HepG2 (cell line): Measurements from ENCODE around the gene ZDHHC7. TPM values are rescaled to one million over a fixed set of nuclear protein-coding genes. Genes with fewer than 3 reads are reported as not detected.

Source experiments
- CREBL2 ChIP-seq: sonication (generic); formaldehyde crosslinking; IDR thresholded peaks from 2 replicates; pipeline ENCODE4 v1.8.1; 2023; ENCODE audit warnings: missing genetic modification reagents, mild to moderate bottlenecking, borderline replicate concordance
- EZH2 ChIP-seq: conservative IDR thresholded peaks from 2 replicates; pipeline ENCODE4 v1.6.1; 2012; ENCODE audit warnings: mild to moderate bottlenecking, low read depth, low read length, moderate library complexity
- GMEB2 ChIP-seq: IDR thresholded peaks from 2 replicates; pipeline ENCODE4 v1.6.1; 2016; ENCODE audit warnings: missing biosample characterization, missing genetic modification reagents, low read depth
- MIXL1 ChIP-seq: IDR thresholded peaks from 2 replicates; pipeline ENCODE4 v1.6.1; 2016
- MNT ChIP-seq: fragments of 450-650 bp; IDR thresholded peaks from 2 replicates; pipeline ENCODE4 v1.6.1; 2016
- NCOA1 ChIP-seq: sonication (generic); formaldehyde crosslinking; IDR thresholded peaks from 2 replicates; pipeline ENCODE4 v1.9.0; 2021; ENCODE audit warnings: missing genetic modification reagents
- NFIB ChIP-seq: sonication (generic); formaldehyde crosslinking; IDR thresholded peaks from 2 replicates; pipeline ENCODE4 v1.9.0; 2021; ENCODE audit warnings: missing genetic modification reagents, mild to moderate bottlenecking, borderline replicate concordance
- NR2C2 ChIP-seq: sonication (generic); formaldehyde crosslinking; IDR thresholded peaks from 2 replicates; pipeline ENCODE4 v1.4.0; 2020; ENCODE audit warnings: missing genetic modification reagents, mild to moderate bottlenecking, moderate library complexity, borderline replicate concordance
- POLR2A ChIP-seq, 2 experiments: IDR thresholded peaks; 2 replicates each; pipeline ENCODE4 v1.6.1; 2011; ENCODE audit warnings: low read depth in 2 of 2, low read length in 2 of 2, mild to moderate bottlenecking in 1 of 2, moderate library complexity in 1 of 2; ENCODE audit not compliant: insufficient read depth in 1 of 2
- REL ChIP-seq: sonication (generic); formaldehyde crosslinking; conservative IDR thresholded peaks from 2 replicates; pipeline ENCODE4 v1.8.0; 2022; ENCODE audit warnings: mild to moderate bottlenecking, missing genetic modification reagents, moderate library complexity
- SALL1 ChIP-seq: sonication (generic); formaldehyde crosslinking; IDR thresholded peaks from 2 replicates; pipeline ENCODE4 v1.8.0; 2022; ENCODE audit warnings: mild to moderate bottlenecking, missing genetic modification reagents
- SMAD1 ChIP-seq: sonication (generic); formaldehyde crosslinking; IDR thresholded peaks from 2 replicates; pipeline ENCODE4 v1.4.0; 2020; ENCODE audit warnings: missing genetic modification reagents, low read depth, mild to moderate bottlenecking, borderline replicate concordance
- TBX2 ChIP-seq: sonication (generic); formaldehyde crosslinking; IDR thresholded peaks from 2 replicates; pipeline ENCODE4 v1.5.0; 2020; ENCODE audit warnings: missing genetic modification reagents, mild to moderate bottlenecking, borderline replicate concordance
- ZBTB26 ChIP-seq: IDR thresholded peaks from 2 replicates; pipeline ENCODE4 v1.6.1; 2016; ENCODE audit warnings: missing compliant biosample characterization, missing genetic modification reagents, borderline replicate concordance
- ZEB1 ChIP-seq: IDR thresholded peaks from 2 replicates; pipeline ENCODE4 v1.6.1; 2012; ENCODE audit warnings: mild to moderate bottlenecking, low read depth, inconsistent platforms; ENCODE audit not compliant: insufficient replicate concordance
- ZNF17 ChIP-seq: sonication (generic); formaldehyde crosslinking; IDR thresholded peaks from 2 replicates; pipeline ENCODE4 v1.5.0; 2020; ENCODE audit warnings: mild to moderate bottlenecking, missing genetic modification reagents
- ZNF280D ChIP-seq: sonication (generic); formaldehyde crosslinking; IDR thresholded peaks from 2 replicates; pipeline ENCODE4 v1.5.1; 2020; ENCODE audit warnings: mild to moderate bottlenecking, missing genetic modification reagents
- ZNF281 ChIP-seq: sonication (generic); formaldehyde crosslinking; IDR thresholded peaks from 2 replicates; pipeline ENCODE4 v1.4.0; 2020; ENCODE audit warnings: missing genetic modification reagents, borderline replicate concordance
- polyA plus RNA-seq, 8 experiments: library from polyadenylated mRNA; depleted of rRNA in 3 of 8; stranded (reverse) in 7 of 8; unstranded in 1 of 8; fragments of >200 nt; fragmentation: Illumina TruSeq in 4 of 8; extraction: Trizol in 4 of 8; gene quantifications; 2 replicates each; pipeline versions ENCODE4 v1.2.1 to v1.2.3, GENCODE V29; 2011 to 2016; ENCODE audit warnings: low read depth in 4 of 8, missing spikeins in 1 of 8, mixed read lengths in 1 of 8; ENCODE audit not compliant: insufficient read depth in 1 of 8
- total RNA-seq, 5 experiments: library from RNA; depleted of rRNA; stranded (reverse); fragments of >200 nt; fragmentation: Illumina TruSeq; extraction: Trizol; gene quantifications; 2 replicates each; pipeline ENCODE4 v1.2.3, GENCODE V29; 2016; ENCODE audit warnings: low read depth in 1 of 5

ZDHHC7 gene
- total and polyA plus RNA-seq, 2 of the 13 experiments (the other 11 are each of a cell fraction or from before 2014, with no cell fraction given), result 46.8 to 67.6 TPM

- TF ChIP-seq MNT, result no peak
- no peak for TF ChIP-seq GMEB2 (CRISPR knock-in tag)
- TF ChIP-seq NFIB (CRISPR knock-in tag), result no peak
- no peak for TF ChIP-seq ZNF17
- TF ChIP-seq SMAD1 (CRISPR knock-in tag), result no peak
- peak; percentile 41; the same call in 1 of the 2 replicates for TF ChIP-seq ZNF281 (CRISPR knock-in tag)
- TF ChIP-seq ZBTB26 (CRISPR knock-in tag), result no peak
- peak; percentile 82; the same call in 1 of the 2 replicates for TF ChIP-seq SALL1
- TF ChIP-seq ZEB1, result peak; percentile 58
- peak; percentile 74 for TF ChIP-seq NR2C2 (CRISPR knock-in tag)
- TF ChIP-seq REL (CRISPR knock-in tag), result no peak
- peak; percentile 73; the same call in 1 of the 2 replicates for TF ChIP-seq TBX2 (CRISPR knock-in tag)
- no peak for TF ChIP-seq CREBL2
- TF ChIP-seq NCOA1, result no peak
- peak in 1 of 2 experiments; percentile 41; a peak in 1 of 4 replicates for TF ChIP-seq POLR2A (IDR thresholded peaks at IDR 0.05; ENCODE audit: insufficient read depth in 1 of 2, low read depth in 2 of 2, low read length in 2 of 2)
- 0 out of 2 replicates have a peak, but pooled peaks have one; percentile 77 for TF ChIP-seq ZNF280D (CRISPR knock-in tag)
- no peak for TF ChIP-seq MIXL1 (CRISPR knock-in tag)
- no peak for TF ChIP-seq EZH2
These were observed 63.1 kb downstream of the ZDHHC7 start (continued) for GRCh38 chr16:84947996-84948850.
